MV-4-11 (cell line): ENCODE measurements around the gene PDE10A.
"Not testable (repeated sequence)": the region's sequence is repeated elsewhere in the genome, so short reads cannot be mapped to it uniquely, and the experiment has no call there.

Experiments
- DNase-seq: peaks from one replicate; lab custom pipeline; 2025; lab: John Stamatoyannopoulos, UW

The PDE10A gene

GRCh38 chr6:165624871-165625639 is 38.0 kb downstream of the PDE10A start:
- no peak for DNase-seq

GRCh38 chr6:165621940-165622339 is 41.1 kb downstream of the PDE10A start:
- DNase-seq, result no peak

- DNase-seq, result not testable (repeated sequence)
These were observed 44.1 kb downstream of the PDE10A start for GRCh38 chr6:165618891-165619290.

- DNase-seq, result no peak
These were observed 44.8 kb downstream of the PDE10A start for GRCh38 chr6:165618241-165618640.

GRCh38 chr6:165617528-165617927 is 45.5 kb downstream of the PDE10A start:
- DNase-seq, result no peak

GRCh38 chr6:165616116-165616515 is 46.9 kb downstream of the PDE10A start:
- no peak for DNase-seq

- no peak for DNase-seq
These were observed 47.4 kb downstream of the PDE10A start for GRCh38 chr6:165615636-165616035.

- no peak for DNase-seq
These were observed 51.7 kb downstream of the PDE10A start for GRCh38 chr6:165611294-165611693.

GRCh38 chr6:165608577-165608976 is 54.5 kb downstream of the PDE10A start:
- not testable (repeated sequence) for DNase-seq

GRCh38 chr6:165606740-165607008 is 56.4 kb downstream of the PDE10A start:
- DNase-seq, result no peak

GRCh38 chr6:165605901-165606739 is 56.9 kb downstream of the PDE10A start:
- DNase-seq, result no peak

GRCh38 chr6:165605182-165605875 is 57.7 kb downstream of the PDE10A start:
- DNase-seq, result no peak

- DNase-seq, result no peak
These were observed 60.8 kb downstream of the PDE10A start for GRCh38 chr6:165602291-165602690.

GRCh38 chr6:165600606-165601005 is 62.4 kb downstream of the PDE10A start:
- no peak for DNase-seq

- no peak for DNase-seq
These were observed 63.2 kb downstream of the PDE10A start for GRCh38 chr6:165599596-165600487.

GRCh38 chr6:165599121-165599520 is 63.9 kb downstream of the PDE10A start:
- DNase-seq, result no peak

- no peak for DNase-seq
These were observed 65.2 kb downstream of the PDE10A start for GRCh38 chr6:165597821-165598220.

GRCh38 chr6:165594584-165595333 is 68.3 kb downstream of the PDE10A start:
- DNase-seq, result no peak

- not testable (repeated sequence) for DNase-seq
These were observed 70.1 kb downstream of the PDE10A start for GRCh38 chr6:165592947-165593346.

GRCh38 chr6:165588515-165588914 is 74.5 kb downstream of the PDE10A start:
- no peak for DNase-seq

GRCh38 chr6:165587206-165587605 is 75.8 kb downstream of the PDE10A start:
- no peak for DNase-seq
